Keratinocyte (primary cell): ENCODE results near the gene SPIN1. TPM values are rescaled to one million over a fixed set of nuclear protein-coding genes. Genes with fewer than 3 reads are reported as not detected.

ENCODE experiments used
- DNase-seq: peaks from one replicate; pipeline ENCODE4 v3.0.0-alpha.2; 2011; ENCODE audit warnings: low read depth, missing footprints, low spot score
- FAIRE-seq: peaks from 2 replicates; lab custom pipeline; 2011; peaks lifted over from hg19 to GRCh38; lab: Jason Lieb, UNC
- H2AFZ ChIP-seq: 2 replicates; pipeline ENCODE4 v1.6.0; 2012; ENCODE audit warnings: low read length, control low read depth, inconsistent platforms; ENCODE audit not compliant: control insufficient read depth
- H3K27ac ChIP-seq: 2 replicates; pipeline ENCODE4 v1.5.1; 2011; ENCODE audit warnings: low read length; ENCODE audit not compliant: control insufficient read depth, insufficient read depth
- H3K27me3 ChIP-seq: 3 replicates; pipeline ENCODE4 v1.6.0; 2011; ENCODE audit warnings: low read length; ENCODE audit not compliant: control insufficient read depth, insufficient read depth; ENCODE audit errors: extremely low read depth
- H3K36me3 ChIP-seq, 2 experiments: 2 replicates in 1 of 2; 3 replicates in 1 of 2; pipeline ENCODE4 v1.5.1; 2011; ENCODE audit warnings: low read length in 2 of 2, mild to moderate bottlenecking in 1 of 2; ENCODE audit not compliant: control insufficient read depth in 2 of 2, insufficient read depth in 2 of 2; ENCODE audit errors: extremely low read depth in 1 of 2
- H3K4me1 ChIP-seq: 3 replicates; pipeline ENCODE4 v1.5.1; 2011; ENCODE audit warnings: low read length; ENCODE audit not compliant: control insufficient read depth, insufficient read depth; ENCODE audit errors: extremely low read depth
- H3K4me2 ChIP-seq: 3 replicates; pipeline ENCODE4 v1.6.0; 2011; ENCODE audit warnings: low read depth, low read length; ENCODE audit not compliant: control insufficient read depth, insufficient read depth; ENCODE audit errors: extremely low read depth
- H3K4me3 ChIP-seq, 3 experiments: fragments of 200-600 bp in 1 of 3; sonication (generic) in 1 of 3; 2 replicates in 2 of 3; 3 replicates in 1 of 3; pipeline ENCODE4 v1.5.1; 2011 to 2016; ENCODE audit warnings: low read length in 3 of 3, mild to moderate bottlenecking in 3 of 3, control low read depth in 2 of 3, inconsistent platforms in 1 of 3, low read depth in 1 of 3, mixed read lengths in 1 of 3, mixed run types in 1 of 3, moderate library complexity in 1 of 3; ENCODE audit not compliant: control insufficient read depth in 2 of 3, insufficient read depth in 2 of 3; ENCODE audit errors: extremely low read depth in 1 of 3
- H3K79me2 ChIP-seq: 2 replicates; pipeline ENCODE4 v1.6.0; 2012; ENCODE audit warnings: low read length; ENCODE audit not compliant: control insufficient read depth, insufficient read depth
- H3K9ac ChIP-seq: 3 replicates; pipeline ENCODE4 v1.6.0; 2011; ENCODE audit warnings: low read length; ENCODE audit not compliant: control insufficient read depth, insufficient read depth; ENCODE audit errors: extremely low read depth
- H3K9me1 ChIP-seq: 3 replicates; pipeline ENCODE4 v1.6.0; 2011; ENCODE audit warnings: low read length; ENCODE audit not compliant: control insufficient read depth, insufficient read depth; ENCODE audit errors: extremely low read depth
- H3K9me3 ChIP-seq: 2 replicates; pipeline ENCODE4 v1.5.1; 2012; ENCODE audit warnings: low read depth, low read length; ENCODE audit not compliant: control insufficient read depth
- H4K20me1 ChIP-seq: 3 replicates; pipeline ENCODE4 v1.6.0; 2011; ENCODE audit warnings: low read length; ENCODE audit not compliant: control insufficient read depth, insufficient read depth; ENCODE audit errors: extremely low read depth
- EZH2 ChIP-seq: IDR thresholded peaks from one replicate; pipeline ENCODE4 v1.6.1; 2012; ENCODE audit warnings: inconsistent platforms, mild to moderate bottlenecking, low read length, moderate library complexity
- dilution Hi-C: fragments of 300-500 bp; cut with MboI; formaldehyde crosslinking; loops from one replicate; pipeline ENCODE4 v1.7.0; 2020; ENCODE audit warnings: low sequenced_read_pairs; ENCODE audit not compliant: extremely low pct_ligation_motif_present
- polyA plus RNA-seq, 5 experiments: library from polyadenylated mRNA; depleted of rRNA in 3 of 5; stranded (reverse) in 3 of 5; stranded (forward) in 1 of 5; unstranded in 1 of 5; fragments of >200 nt; gene quantifications; 1 replicate in 1 of 5; 2 replicates in 3 of 5; 3 replicates in 1 of 5; pipeline versions ENCODE4 v1.2.1 to v1.2.3, GENCODE V29; 2011 to 2012; ENCODE audit warnings: missing spikeins in 2 of 5, low read depth in 1 of 5, low replicate concordance in 1 of 5
- TF ChIP-seq, protein P1 (sequence below), 3 experiments: IDR thresholded peaks in 1 of 3; conservative IDR thresholded peaks in 1 of 3; optimal IDR thresholded peaks in 1 of 3; 2 replicates in 2 of 3; 3 replicates in 1 of 3; pipeline versions ENCODE3 to v1.5.1; 2011; ENCODE audit warnings: low read length in 3 of 3, mild to moderate bottlenecking in 3 of 3, moderate library complexity in 2 of 3, control low read depth in 1 of 3, inconsistent platforms in 1 of 3; ENCODE audit not compliant: insufficient read depth in 2 of 3; ENCODE audit errors: extremely low read depth in 1 of 3

SPIN1 gene
- polyA plus RNA-seq, 1 donor (not counting 4 experiments of a cell fraction or from before 2014, with no cell fraction given) = 68.8 TPM

DNA sequence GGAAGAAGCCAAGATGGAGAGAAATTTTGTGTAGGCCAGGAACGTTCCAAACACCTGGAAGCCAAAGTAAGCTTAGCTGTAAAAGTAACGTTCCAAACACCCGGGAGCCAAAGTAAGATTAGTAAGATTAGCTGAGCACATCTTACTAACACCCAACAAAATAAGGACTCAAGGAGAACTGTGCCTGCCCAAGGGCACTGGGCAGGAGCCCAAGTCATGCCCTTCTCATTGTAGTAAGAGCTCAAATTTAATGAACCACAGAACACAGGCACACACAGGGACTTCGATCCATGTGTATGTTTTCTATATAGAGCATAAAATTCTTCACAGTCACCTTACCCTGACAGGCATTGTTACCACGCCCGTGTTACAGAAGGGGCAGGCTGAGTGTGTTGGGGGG lies 110.6 kb downstream of the SPIN1 start:
- Histone ChIP-seq H2AFZ (no peak overlapping the region), H3K27ac (no peak overlapping the region), H3K27me3 (no peaks in the 10 kb centered on the region), H3K79me2 (no peaks in the 10 kb centered on the region), H4K20me1 (no peaks in the 10 kb centered on the region), H3K36me3 (no peaks in the 10 kb centered on the region), H3K4me1 (no peaks in the 10 kb centered on the region), H3K9ac (no peak overlapping the region), H3K9me1 (no peaks in the 10 kb centered on the region), H3K9me3 (no peaks in the 10 kb centered on the region), H3K4me3 (no peak overlapping the region), H3K4me2 (no peak overlapping the region)
- FAIRE-seq (no peak), DNase-seq (no peak)
- dilution Hi-C loops = no loop called here
- TF ChIP-seq, protein P1, sequence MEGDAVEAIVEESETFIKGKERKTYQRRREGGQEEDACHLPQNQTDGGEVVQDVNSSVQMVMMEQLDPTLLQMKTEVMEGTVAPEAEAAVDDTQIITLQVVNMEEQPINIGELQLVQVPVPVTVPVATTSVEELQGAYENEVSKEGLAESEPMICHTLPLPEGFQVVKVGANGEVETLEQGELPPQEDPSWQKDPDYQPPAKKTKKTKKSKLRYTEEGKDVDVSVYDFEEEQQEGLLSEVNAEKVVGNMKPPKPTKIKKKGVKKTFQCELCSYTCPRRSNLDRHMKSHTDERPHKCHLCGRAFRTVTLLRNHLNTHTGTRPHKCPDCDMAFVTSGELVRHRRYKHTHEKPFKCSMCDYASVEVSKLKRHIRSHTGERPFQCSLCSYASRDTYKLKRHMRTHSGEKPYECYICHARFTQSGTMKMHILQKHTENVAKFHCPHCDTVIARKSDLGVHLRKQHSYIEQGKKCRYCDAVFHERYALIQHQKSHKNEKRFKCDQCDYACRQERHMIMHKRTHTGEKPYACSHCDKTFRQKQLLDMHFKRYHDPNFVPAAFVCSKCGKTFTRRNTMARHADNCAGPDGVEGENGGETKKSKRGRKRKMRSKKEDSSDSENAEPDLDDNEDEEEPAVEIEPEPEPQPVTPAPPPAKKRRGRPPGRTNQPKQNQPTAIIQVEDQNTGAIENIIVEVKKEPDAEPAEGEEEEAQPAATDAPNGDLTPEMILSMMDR (optimal IDR thresholded peaks at IDR 0.05 in 1 of 3, IDR thresholded peaks at IDR 0.05 in 1 of 3, conservative IDR thresholded peaks at IDR 0.05 in 1 of 3; ENCODE audit: extremely low read depth in 1 of 3, insufficient read depth in 2 of 3, low read length in 3 of 3) = no peak
- no peak for TF ChIP-seq EZH2

DNA sequence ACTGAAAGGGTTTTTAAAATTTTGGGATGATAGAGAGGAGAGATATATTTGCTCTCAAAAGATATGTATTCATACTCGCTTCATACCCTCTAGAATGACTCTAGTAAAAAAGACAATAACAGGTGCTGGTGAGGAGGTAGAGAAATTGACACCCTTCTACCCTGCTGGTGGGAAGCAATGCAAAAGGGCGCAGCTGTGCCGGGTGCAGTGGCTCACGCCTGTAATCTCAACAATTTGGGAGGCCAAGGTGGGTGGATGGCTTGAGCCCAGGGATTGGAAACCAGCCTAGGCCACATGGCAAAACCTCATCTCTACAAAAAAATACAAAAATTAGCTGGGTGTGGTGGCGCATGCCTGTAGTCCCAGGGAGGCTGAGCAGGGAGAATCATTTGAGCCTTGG lies 112.8 kb downstream of the SPIN1 start:
- no peaks in the 10 kb centered on the region for H3K9me3 ChIP-seq
- dilution Hi-C loops = no loop called here
- no peaks in the 10 kb centered on the region for H3K36me3 ChIP-seq

More for the DNA sequence above, 112.8 kb downstream of the SPIN1 start:
- Histone ChIP-seq H4K20me1 (no peaks in the 10 kb centered on the region), H3K4me3 (no peak overlapping the region), H3K27ac (no peak overlapping the region), H3K9me1 (no peaks in the 10 kb centered on the region), H3K27me3 (no peaks in the 10 kb centered on the region), H2AFZ (no peak overlapping the region), H3K9ac (no peak overlapping the region), H3K4me2 (no peak overlapping the region), H3K79me2 (no peaks in the 10 kb centered on the region), H3K4me1 (no peaks in the 10 kb centered on the region)
- no peak for DNase-seq
- no peak for FAIRE-seq
- no peak for TF ChIP-seq EZH2
- TF ChIP-seq, protein P1 (optimal IDR thresholded peaks at IDR 0.05 in 1 of 3, IDR thresholded peaks at IDR 0.05 in 1 of 3, conservative IDR thresholded peaks at IDR 0.05 in 1 of 3; ENCODE audit: extremely low read depth in 1 of 3, insufficient read depth in 2 of 3, low read length in 3 of 3) = no peak
